Measurements from ENCODE around the gene ZXDA.

DNA sequence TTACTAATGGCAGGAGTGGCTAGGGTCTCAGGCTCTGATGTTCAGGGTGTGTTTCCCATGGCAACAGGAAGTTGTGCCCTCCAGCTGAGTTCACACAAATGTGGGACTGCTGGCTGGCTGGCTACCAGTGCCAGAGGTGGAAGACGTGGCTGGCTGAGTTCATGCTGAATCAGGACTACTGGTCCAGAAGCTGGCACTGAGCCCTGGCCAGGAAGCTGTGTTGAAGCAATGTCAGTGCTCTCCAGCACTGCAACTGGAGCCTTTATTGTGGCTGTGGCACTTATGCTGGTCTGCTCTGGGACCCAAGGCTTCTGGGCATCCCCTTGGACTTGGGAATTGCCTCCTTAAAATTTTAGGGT, 42.0 kb upstream of the ZXDA start:
- TF ChIP-seq, protein P1, sequence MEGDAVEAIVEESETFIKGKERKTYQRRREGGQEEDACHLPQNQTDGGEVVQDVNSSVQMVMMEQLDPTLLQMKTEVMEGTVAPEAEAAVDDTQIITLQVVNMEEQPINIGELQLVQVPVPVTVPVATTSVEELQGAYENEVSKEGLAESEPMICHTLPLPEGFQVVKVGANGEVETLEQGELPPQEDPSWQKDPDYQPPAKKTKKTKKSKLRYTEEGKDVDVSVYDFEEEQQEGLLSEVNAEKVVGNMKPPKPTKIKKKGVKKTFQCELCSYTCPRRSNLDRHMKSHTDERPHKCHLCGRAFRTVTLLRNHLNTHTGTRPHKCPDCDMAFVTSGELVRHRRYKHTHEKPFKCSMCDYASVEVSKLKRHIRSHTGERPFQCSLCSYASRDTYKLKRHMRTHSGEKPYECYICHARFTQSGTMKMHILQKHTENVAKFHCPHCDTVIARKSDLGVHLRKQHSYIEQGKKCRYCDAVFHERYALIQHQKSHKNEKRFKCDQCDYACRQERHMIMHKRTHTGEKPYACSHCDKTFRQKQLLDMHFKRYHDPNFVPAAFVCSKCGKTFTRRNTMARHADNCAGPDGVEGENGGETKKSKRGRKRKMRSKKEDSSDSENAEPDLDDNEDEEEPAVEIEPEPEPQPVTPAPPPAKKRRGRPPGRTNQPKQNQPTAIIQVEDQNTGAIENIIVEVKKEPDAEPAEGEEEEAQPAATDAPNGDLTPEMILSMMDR (IDR thresholded peaks at IDR 0.05), result no peak
- no peak for TF ChIP-seq POLR2A (IDR thresholded peaks at IDR 0.05)
- no peak for TF ChIP-seq POLR2AphosphoS5 (IDR thresholded peaks at IDR 0.05)
